ENCODE results near the gene C11orf16. TPM values are rescaled to one million over a fixed set of nuclear protein-coding genes. Genes with fewer than 3 reads are reported as not detected.
A peak's percentile ranks its signal among the peaks of the same experiment; 100 is the strongest.

The C11orf16 gene
- total RNA-seq, 2 donors from 2014 or later, result not detected

DNA sequence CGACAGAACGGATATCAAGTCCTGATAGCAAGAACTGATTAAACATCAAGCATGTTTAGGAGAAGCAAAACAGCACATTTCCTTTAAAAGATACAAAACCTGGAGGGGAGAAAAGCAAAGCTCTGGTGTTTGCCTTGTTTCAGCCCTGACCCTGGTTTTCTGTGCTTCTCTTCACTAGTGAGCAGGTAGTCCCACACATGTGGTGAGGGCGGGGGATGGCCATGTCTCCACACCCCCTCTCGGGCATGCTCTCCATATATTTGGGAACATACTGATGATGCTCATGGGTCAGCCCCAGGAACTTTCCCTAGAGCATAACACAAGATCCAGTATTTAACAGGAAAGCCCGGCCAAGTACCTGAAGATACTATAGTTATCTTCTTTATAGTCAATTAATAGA lies 10.1 kb downstream of the C11orf16 start:
- Histone ChIP-seq H3K27ac (no peak overlapping the region), H3K27me3 (replicated peaks; ENCODE audit: insufficient read depth) (no peaks in the 10 kb centered on the region), H3K36me3 (no peaks in the 10 kb centered on the region), H3K4me1 (replicated peaks) (no peaks in the 10 kb centered on the region), H3K9me3 (no peaks in the 10 kb centered on the region), H3K4me3 (no peak overlapping the region)
- intact Hi-C loops (cut with DNase I), result no loop called here
- WGBS, result 81% methylated on average over 5 of the region's 5 CpGs
- no peak for DNase-seq (ENCODE audit: low spot score)
- no peak for TF ChIP-seq POLR2A (IDR thresholded peaks at IDR 0.05)
- no peak for TF ChIP-seq CTCF (IDR thresholded peaks at IDR 0.05)
- no peak for TF ChIP-seq POLR2AphosphoS5 (IDR thresholded peaks at IDR 0.05)

- DNase-seq (ENCODE audit: low spot score), result peak; percentile 43
- no peaks in the 10 kb centered on the region for H3K4me1 ChIP-seq (replicated peaks)
- no peaks in the 10 kb centered on the region for H3K36me3 ChIP-seq
- TF ChIP-seq POLR2AphosphoS5 (IDR thresholded peaks at IDR 0.05), result peak; percentile 51
- no peak for TF ChIP-seq POLR2A (IDR thresholded peaks at IDR 0.05)
- TF ChIP-seq CTCF (IDR thresholded peaks at IDR 0.05), result no peak
- no peaks in the 10 kb centered on the region for H3K9me3 ChIP-seq
- no peaks in the 10 kb centered on the region for H3K27me3 ChIP-seq (replicated peaks; ENCODE audit: insufficient read depth)
- WGBS, result 39% methylated on average over 5 of the region's 5 CpGs
- intact Hi-C loops (cut with DNase I), result loop anchor here (2.0 kb wide), 1 partner anchor 42 kb away; no protein-coding TSS in a partner anchor
- no peak overlapping the region for H3K4me3 ChIP-seq
- peak overlapping the region; percentile 39 to 43 for H3K27ac ChIP-seq
Measured at GRCh38 chr11:8917157-8917825, 15.5 kb downstream of the C11orf16 start.

- Histone ChIP-seq H3K4me1 (replicated peaks) (no peaks in the 10 kb centered on the region), H3K4me3 (no peak overlapping the region), H3K27me3 (replicated peaks; ENCODE audit: insufficient read depth) (no peaks in the 10 kb centered on the region), H3K36me3 (no peaks in the 10 kb centered on the region), H3K9me3 (no peaks in the 10 kb centered on the region), H3K27ac (no peak overlapping the region)
- TF ChIP-seq POLR2AphosphoS5 (IDR thresholded peaks at IDR 0.05) (no peak), POLR2A (IDR thresholded peaks at IDR 0.05) (no peak), CTCF (IDR thresholded peaks at IDR 0.05) (peak in 1 of 4 experiments; percentile 1)
- intact Hi-C loops (cut with DNase I), result loop anchor here (2.0 to 5.0 kb wide), 2 partner anchors 42 to 224 kb away; no protein-coding TSS in a partner anchor
- WGBS, result 66% methylated on average over 4 of the region's 4 CpGs
- DNase-seq (ENCODE audit: low spot score), result no peak
Measured at GRCh38 chr11:8914661-8915018, 18.1 kb downstream of the C11orf16 start.

DNA sequence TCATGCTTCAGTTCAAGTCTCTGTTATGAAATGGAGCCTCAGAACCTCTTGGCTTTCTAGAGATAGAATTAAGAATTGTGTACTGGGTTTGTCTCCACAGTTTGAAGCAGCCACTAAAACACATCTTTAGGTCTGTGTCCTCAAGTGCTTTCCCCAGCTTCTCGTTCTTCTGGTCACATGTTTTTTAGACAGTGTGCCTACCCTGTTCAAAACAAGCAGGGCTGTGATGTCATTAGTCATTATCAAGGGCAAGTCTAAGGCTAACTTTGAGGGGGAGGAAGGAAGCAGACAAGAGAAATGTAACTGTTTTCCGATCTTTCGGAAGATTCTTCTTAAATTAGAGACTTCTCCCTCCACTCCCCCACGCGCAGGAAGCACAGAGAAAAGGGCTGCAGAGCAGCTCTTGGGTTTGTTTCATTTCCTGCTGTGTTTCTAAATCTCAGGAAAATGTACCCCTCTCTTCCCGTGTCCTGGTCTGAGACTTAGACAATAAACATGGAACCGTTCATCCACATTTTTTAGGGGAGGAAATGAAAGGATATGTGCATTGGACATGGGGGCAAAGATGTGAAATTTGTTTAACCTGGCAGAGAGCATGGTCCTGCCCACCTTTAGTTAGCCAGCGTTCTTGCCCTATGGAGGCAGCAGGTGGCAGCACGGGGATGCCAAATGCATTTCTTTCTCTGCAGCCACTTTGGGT lies 18.6 kb downstream of the C11orf16 start:
- 27% methylated on average over 9 of the region's 9 CpGs for WGBS
- no peak for DNase-seq (ENCODE audit: low spot score)
- H3K27ac ChIP-seq, result peak overlapping the region in 1 of 2 donors; percentile 27

More for the DNA sequence above, 18.6 kb downstream of the C11orf16 start:
- Histone ChIP-seq H3K4me3 (no peak overlapping the region), H3K36me3 (no peaks in the 10 kb centered on the region), H3K9me3 (no peaks in the 10 kb centered on the region), H3K27me3 (replicated peaks; ENCODE audit: insufficient read depth) (no peaks in the 10 kb centered on the region), H3K4me1 (replicated peaks) (no peaks in the 10 kb centered on the region)
- intact Hi-C loops (cut with DNase I), result loop anchor here (2.0 to 5.0 kb wide), 2 partner anchors 42 to 225 kb away; no protein-coding TSS in a partner anchor
- TF ChIP-seq CTCF (IDR thresholded peaks at IDR 0.05) (peak in 3 of 4 experiments; percentile 40 to 62 (median 54)), POLR2A (IDR thresholded peaks at IDR 0.05) (no peak)
